BJ (cell line): ENCODE data around the gene UCK1. TPM values are rescaled to one million over a fixed set of nuclear protein-coding genes. Genes with fewer than 3 reads are reported as not detected.

ENCODE experiments used
- CTCF ChIA-PET: fragments of 350-600 bp; formaldehyde crosslinking; extraction: SDS; loops from one replicate; lab custom pipeline; 2021; ENCODE audit warnings: antibody characterized with exemption, inconsistent platforms; lab: Yijun Ruan, JAX
- POLR2A ChIA-PET: fragments of 300-600 bp; sonication (Branson Sonifier 250); formaldehyde crosslinking; extraction: SDS; loops from one replicate; lab custom pipeline; 2021; ENCODE audit warnings: antibody characterized with exemption; lab: Charles Lee
- DNase-seq: peaks from one replicate; pipeline ENCODE4 v3.0.0-alpha.2; 2011; ENCODE audit warnings: low read depth
- H3K27me3 ChIP-seq: 2 replicates; pipeline ENCODE4 v1.6.0; 2011; ENCODE audit warnings: low read length; ENCODE audit not compliant: control insufficient read depth, insufficient read depth
- H3K36me3 ChIP-seq: 2 replicates; pipeline ENCODE4 v1.5.1; 2011; ENCODE audit warnings: low read length; ENCODE audit not compliant: control insufficient read depth, insufficient read depth
- H3K4me3 ChIP-seq: 2 replicates; pipeline ENCODE4 v1.5.1; 2011; ENCODE audit warnings: low read depth, mild to moderate bottlenecking, control low read depth, low read length
- CTCF ChIP-seq: IDR thresholded peaks from 2 replicates; pipeline ENCODE4 v1.5.1; 2011; ENCODE audit warnings: low read depth, mild to moderate bottlenecking, control low read depth, inconsistent platforms, low read length, moderate library complexity; ENCODE audit not compliant: insufficient read depth
- polyA plus RNA-seq: library from polyadenylated mRNA; depleted of rRNA; stranded (reverse); fragments of >200 nt; gene quantifications from 2 replicates; pipeline ENCODE4 v1.2.3, GENCODE V29; 2011

The UCK1 gene
- polyA plus RNA-seq, 1 experiment, result 24.9 TPM

DNA sequence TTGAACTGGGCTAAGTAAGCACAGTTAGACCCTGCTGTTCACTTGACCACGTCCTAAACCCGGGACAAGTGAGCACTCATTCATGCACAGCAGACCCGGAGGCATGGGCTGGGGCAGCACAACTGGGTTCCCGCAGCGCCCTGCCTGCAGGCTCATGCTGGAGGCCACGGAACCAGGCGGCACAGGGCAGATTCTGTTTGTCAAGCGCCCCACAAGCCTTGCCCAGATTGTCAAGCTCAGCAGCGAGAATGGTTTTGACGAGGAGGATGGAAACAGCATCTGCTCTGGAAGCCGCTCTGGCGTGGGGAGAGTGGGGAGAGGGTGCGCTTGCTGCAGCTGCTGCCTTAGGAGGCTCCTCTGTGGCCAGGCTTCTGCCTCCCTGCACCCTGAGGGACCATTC lies 47.0 kb upstream of the UCK1 start:
- Histone ChIP-seq H3K4me3 (no peak overlapping the region), H3K36me3 (peaks cover 26% of the 10 kb centered on the region), H3K27me3 (no peaks in the 10 kb centered on the region)
- ChIA-PET CTCF (no interaction called here), POLR2A (no interaction called here)
- TF ChIP-seq CTCF, result no peak
- no peak for DNase-seq

DNA sequence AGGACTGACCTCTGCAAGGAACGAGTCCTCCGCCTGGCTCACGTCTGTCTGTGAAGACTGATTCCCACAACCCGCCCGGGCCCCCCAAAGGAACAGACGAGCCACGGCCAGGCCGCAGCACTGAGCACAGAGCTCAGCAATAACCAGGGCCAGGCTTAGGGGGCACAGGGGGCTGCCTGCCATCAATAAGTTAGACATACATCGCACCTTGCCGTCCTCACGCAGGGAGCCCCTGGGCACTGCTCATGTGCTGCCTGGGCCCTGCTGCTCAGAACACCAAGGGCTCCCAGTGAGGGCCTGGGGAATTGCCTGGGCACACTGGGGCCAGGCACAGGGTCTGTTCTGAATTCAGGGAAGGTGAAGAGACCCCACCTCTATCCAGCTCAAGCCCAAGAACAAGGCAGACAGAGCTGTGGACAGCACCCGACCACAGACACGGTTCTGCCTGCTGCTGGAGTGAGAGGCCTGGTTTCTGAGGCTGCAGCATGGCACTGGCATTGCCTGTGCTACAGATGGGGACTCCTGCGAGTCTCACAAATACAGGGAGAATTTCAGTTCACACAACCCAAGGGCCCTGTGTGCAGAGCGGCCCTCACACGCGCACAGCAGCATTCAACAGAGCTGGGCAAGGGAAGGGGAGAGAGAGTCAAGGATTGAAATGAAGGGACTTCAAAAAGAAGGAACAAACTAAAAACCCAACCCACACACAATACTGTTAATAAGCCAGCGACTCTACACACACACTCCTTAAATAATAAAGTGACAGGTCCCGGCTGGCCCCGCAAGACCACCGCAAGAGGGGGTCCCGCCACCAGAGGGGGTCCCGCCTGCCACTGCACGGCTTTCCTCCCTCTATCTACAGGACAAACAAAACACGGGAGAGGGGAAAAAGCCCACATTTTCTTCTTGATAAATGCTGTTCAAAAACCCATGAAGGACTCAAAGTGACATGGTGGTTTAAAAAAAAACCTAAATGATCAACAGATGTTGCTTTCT lies 46.2 kb upstream of the UCK1 start:
- H3K36me3 ChIP-seq, result peaks cover 21% of the 10 kb centered on the region
- H3K4me3 ChIP-seq, result no peak overlapping the region
- H3K27me3 ChIP-seq, result no peaks in the 10 kb centered on the region
- POLR2A ChIA-PET, result no interaction called here
- CTCF ChIA-PET, result interaction anchor here (0.7 kb wide), 2 partner anchors 30 to 163 kb away, joined by 3 read pairs; no protein-coding TSS in a partner anchor
- DNase-seq, result no peak
- TF ChIP-seq CTCF, result no peak

DNA sequence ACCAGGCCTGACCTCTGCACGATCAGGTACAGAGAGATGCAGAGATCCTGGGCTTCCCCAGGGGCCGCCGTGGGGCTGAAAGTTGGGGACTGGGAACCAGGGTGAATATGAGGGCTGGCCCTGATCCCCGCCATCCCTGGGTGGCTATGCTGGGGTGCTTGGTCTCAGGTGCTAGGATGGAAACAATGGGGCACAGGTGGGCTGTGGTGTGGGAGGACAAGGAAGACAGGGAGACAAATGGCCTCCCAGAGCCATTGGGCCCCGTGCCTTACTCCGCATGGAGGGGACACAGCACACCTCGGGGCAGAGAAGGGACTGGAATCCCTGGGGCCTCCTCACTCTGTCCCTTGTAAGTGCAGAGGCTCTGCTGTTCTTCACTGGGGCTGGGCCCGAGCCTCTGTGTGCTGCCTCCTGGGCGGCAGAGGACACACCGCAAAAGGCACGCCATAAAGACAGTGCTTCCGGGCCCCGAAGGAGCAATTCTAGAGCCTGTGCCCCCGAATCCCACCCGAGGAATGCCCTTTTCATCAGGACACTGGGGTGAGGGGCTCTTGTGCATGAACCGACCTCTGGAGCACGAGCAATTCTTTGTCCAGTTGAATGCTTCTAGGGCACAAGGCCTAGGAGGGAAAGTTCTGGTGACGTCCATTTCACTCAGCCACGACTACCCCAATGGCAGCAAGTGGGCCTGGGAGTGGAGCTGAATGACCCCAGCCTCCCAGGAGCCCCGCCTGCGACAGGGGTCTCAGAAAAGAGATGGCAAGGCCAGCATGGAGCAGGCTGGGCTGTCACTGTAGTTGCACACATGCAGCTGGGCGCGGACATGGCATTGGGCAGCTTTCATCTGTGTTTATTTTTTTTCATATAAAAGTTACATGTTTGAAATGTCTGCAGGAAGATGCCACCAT lies 45.1 kb upstream of the UCK1 start:
- CTCF ChIA-PET, result no interaction called here
- TF ChIP-seq CTCF, result no peak
- POLR2A ChIA-PET, result no interaction called here
- H3K36me3 ChIP-seq, result peaks cover 19% of the 10 kb centered on the region
- H3K27me3 ChIP-seq, result no peaks in the 10 kb centered on the region
- no peak overlapping the region for H3K4me3 ChIP-seq
- DNase-seq, result no peak

- Histone ChIP-seq H3K27me3 (no peaks in the 10 kb centered on the region), H3K4me3 (no peak overlapping the region), H3K36me3 (peaks cover 16% of the 10 kb centered on the region)
- ChIA-PET CTCF (interaction anchor here (1.5 kb wide), 1 partner anchor 17 kb away, joined by 3 read pairs; no protein-coding TSS in a partner anchor), POLR2A (no interaction called here)
- no peak for TF ChIP-seq CTCF
- no peak for DNase-seq
Measured at GRCh38 chr9:131574730-131575640, 43.9 kb upstream of the UCK1 start.
